Sigmoid colon (tissue), 4 donors: Measurements from ENCODE around the gene VAV3.

Source experiments
- POLR2AphosphoS5 ChIP-seq, 4 donors: sonication (generic); formaldehyde crosslinking; IDR thresholded peaks; one replicate each; pipeline ENCODE4 v1.6.1; 2017; ENCODE audit warnings: antibody characterized with exemption in 4 of 4
- TF ChIP-seq, protein P1 (sequence below), 4 experiments: fragments of 450-650 bp in 3 of 4; fragments of 200-600 bp in 1 of 4; IDR thresholded peaks; one replicate each; pipeline ENCODE4 v1.5.1; 2016 to 2019; ENCODE audit warnings: antibody characterized with exemption in 4 of 4, mild to moderate bottlenecking in 3 of 4, moderate library complexity in 2 of 4

DNA sequence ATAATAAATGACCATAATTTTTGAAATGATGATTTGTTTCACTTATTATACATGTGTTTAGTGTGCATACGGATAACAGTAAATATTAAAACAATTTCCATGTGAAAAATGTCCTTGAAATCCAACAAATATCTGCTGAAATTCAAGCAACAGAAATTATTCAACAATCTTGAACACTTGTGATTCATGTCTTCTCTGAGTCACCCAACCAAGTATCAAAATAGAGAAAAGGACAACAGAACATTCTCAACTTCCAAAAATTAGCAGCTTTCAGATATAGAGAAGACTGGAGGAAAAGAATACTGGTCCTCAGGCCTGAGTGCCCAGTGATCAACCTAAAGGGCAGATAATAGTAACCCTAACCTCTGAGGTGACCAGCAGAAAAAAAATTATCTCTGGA is 90.8 kb downstream of the VAV3 start:
- TF ChIP-seq POLR2AphosphoS5 (IDR thresholded peaks at IDR 0.05), result no peak
- TF ChIP-seq, protein P1, sequence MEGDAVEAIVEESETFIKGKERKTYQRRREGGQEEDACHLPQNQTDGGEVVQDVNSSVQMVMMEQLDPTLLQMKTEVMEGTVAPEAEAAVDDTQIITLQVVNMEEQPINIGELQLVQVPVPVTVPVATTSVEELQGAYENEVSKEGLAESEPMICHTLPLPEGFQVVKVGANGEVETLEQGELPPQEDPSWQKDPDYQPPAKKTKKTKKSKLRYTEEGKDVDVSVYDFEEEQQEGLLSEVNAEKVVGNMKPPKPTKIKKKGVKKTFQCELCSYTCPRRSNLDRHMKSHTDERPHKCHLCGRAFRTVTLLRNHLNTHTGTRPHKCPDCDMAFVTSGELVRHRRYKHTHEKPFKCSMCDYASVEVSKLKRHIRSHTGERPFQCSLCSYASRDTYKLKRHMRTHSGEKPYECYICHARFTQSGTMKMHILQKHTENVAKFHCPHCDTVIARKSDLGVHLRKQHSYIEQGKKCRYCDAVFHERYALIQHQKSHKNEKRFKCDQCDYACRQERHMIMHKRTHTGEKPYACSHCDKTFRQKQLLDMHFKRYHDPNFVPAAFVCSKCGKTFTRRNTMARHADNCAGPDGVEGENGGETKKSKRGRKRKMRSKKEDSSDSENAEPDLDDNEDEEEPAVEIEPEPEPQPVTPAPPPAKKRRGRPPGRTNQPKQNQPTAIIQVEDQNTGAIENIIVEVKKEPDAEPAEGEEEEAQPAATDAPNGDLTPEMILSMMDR (IDR thresholded peaks at IDR 0.05), result no peak
